WTC11 (cell line): ENCODE measurements around the gene FGF14.

Experiments used
- AFF4 ChIP-seq: sonication (generic); formaldehyde crosslinking; IDR thresholded peaks from 2 replicates; pipeline ENCODE4 v1.8.1; 2023; ENCODE audit warnings: mild to moderate bottlenecking, missing genetic modification reagents, borderline replicate concordance
- ATF1 ChIP-seq: sonication (generic); formaldehyde crosslinking; IDR thresholded peaks from 2 replicates; pipeline ENCODE4 v1.8.1; 2023; ENCODE audit warnings: mild to moderate bottlenecking, moderate library complexity, missing genetic modification reagents
- ATF2 ChIP-seq: sonication (generic); formaldehyde crosslinking; IDR thresholded peaks from 2 replicates; pipeline ENCODE4 v1.8.1; 2022; ENCODE audit warnings: low read depth, missing genetic modification reagents, borderline replicate concordance
- CREM ChIP-seq: sonication (generic); formaldehyde crosslinking; IDR thresholded peaks from 2 replicates; pipeline ENCODE4 v1.8.1; 2022; ENCODE audit warnings: mild to moderate bottlenecking, missing genetic modification reagents, moderate library complexity
- CTCF ChIP-seq: fragments of 200-600 bp; IDR thresholded peaks from 2 replicates; pipeline ENCODE4 v1.8.0; 2022; ENCODE audit warnings: antibody characterized with exemption
- ETV6 ChIP-seq: sonication (generic); formaldehyde crosslinking; IDR thresholded peaks from 2 replicates; pipeline ENCODE4 v1.8.1; 2022; ENCODE audit warnings: mild to moderate bottlenecking, missing genetic modification reagents
- IRF2 ChIP-seq: sonication (generic); formaldehyde crosslinking; IDR thresholded peaks from 2 replicates; pipeline ENCODE4 v1.8.0; 2022; ENCODE audit warnings: low read depth, missing genetic modification reagents, borderline replicate concordance
- NFYB ChIP-seq: sonication (generic); formaldehyde crosslinking; conservative IDR thresholded peaks from 2 replicates; pipeline ENCODE4 v1.8.0; 2022; ENCODE audit warnings: low read depth, missing genetic modification reagents
- NR2C2 ChIP-seq: sonication (generic); formaldehyde crosslinking; IDR thresholded peaks from 2 replicates; pipeline ENCODE4 v1.8.0; 2022; ENCODE audit warnings: mild to moderate bottlenecking, missing genetic modification reagents
- PREB ChIP-seq: sonication (generic); formaldehyde crosslinking; IDR thresholded peaks from 2 replicates; pipeline ENCODE4 v1.8.1; 2022; ENCODE audit warnings: mild to moderate bottlenecking, missing genetic modification reagents, moderate library complexity, borderline replicate concordance
- ZNF232 ChIP-seq: sonication (generic); formaldehyde crosslinking; IDR thresholded peaks from 2 replicates; pipeline ENCODE4 v1.8.0; 2022; ENCODE audit warnings: mild to moderate bottlenecking, missing genetic modification reagents

GRCh38 chr13:102374233-102374632 is 27.6 kb downstream of the FGF14 start:
- TF ChIP-seq CTCF (no peak), IRF2 (no peak), NR2C2 (CRISPR knock-in tag) (no peak), CREM (CRISPR knock-in tag) (no peak), NFYB (CRISPR knock-in tag) (no peak), ATF2 (CRISPR knock-in tag) (no peak), AFF4 (no peak), ZNF232 (CRISPR knock-in tag) (no peak), PREB (CRISPR knock-in tag) (no peak), ETV6 (CRISPR knock-in tag) (no peak), ATF1 (no peak)
